Glutamatergic neuron (in vitro differentiated cells): ENCODE results near the gene PDE10A. TPM values are rescaled to one million over a fixed set of nuclear protein-coding genes. Genes with fewer than 3 reads are reported as not detected.

Experiments used
- DNase-seq: peaks from one replicate; pipeline ENCODE4 v3.0.0; 2022
- H3K27ac Mint-ChIP-seq: one replicate; pipeline ENCODE4 v1.8.0; 2020; ENCODE audit warnings: mild to moderate bottlenecking, mixed read lengths, inconsistent platforms; ENCODE audit not compliant: unreplicated experiment
- H3K27me3 Mint-ChIP-seq: one replicate; pipeline ENCODE4 v1.8.0; 2020; ENCODE audit warnings: mild to moderate bottlenecking, moderate library complexity, mixed read lengths, inconsistent platforms; ENCODE audit not compliant: unreplicated experiment
- H3K36me3 Mint-ChIP-seq: one replicate; pipeline ENCODE4 v1.8.0; 2020; ENCODE audit warnings: mild to moderate bottlenecking, mixed read lengths, inconsistent platforms; ENCODE audit not compliant: unreplicated experiment
- H3K4me1 Mint-ChIP-seq: one replicate; pipeline ENCODE4 v1.8.0; 2020; ENCODE audit warnings: mild to moderate bottlenecking, low read depth, mixed read lengths, inconsistent platforms; ENCODE audit not compliant: unreplicated experiment
- H3K4me3 Mint-ChIP-seq: one replicate; pipeline ENCODE4 v1.8.0; 2020; ENCODE audit warnings: mild to moderate bottlenecking, mixed read lengths, inconsistent platforms; ENCODE audit not compliant: unreplicated experiment
- H3K9me3 Mint-ChIP-seq: one replicate; pipeline ENCODE4 v1.8.0; 2020; ENCODE audit warnings: mild to moderate bottlenecking, moderate library complexity, mixed read lengths, inconsistent platforms; ENCODE audit not compliant: unreplicated experiment
- total RNA-seq: library from RNA; stranded (reverse); fragmentation: NEBNext Ultra II Directional; extraction: Animal tissue kit (Norgen Biotek cat#: 25700); gene quantifications from one replicate; pipeline ENCODE4 v1.2.1, GENCODE V29; 2021; ENCODE audit not compliant: unreplicated experiment
- TF ChIP-seq, protein P1 (sequence below): fragments of 200-600 bp; sonication (generic); IDR thresholded peaks from one replicate; pipeline ENCODE4 v1.5.0; 2021; ENCODE audit not compliant: partially characterized antibody, unreplicated experiment

The PDE10A gene
- total RNA-seq, 1 donor from 2014 or later = 24.5 TPM

DNA sequence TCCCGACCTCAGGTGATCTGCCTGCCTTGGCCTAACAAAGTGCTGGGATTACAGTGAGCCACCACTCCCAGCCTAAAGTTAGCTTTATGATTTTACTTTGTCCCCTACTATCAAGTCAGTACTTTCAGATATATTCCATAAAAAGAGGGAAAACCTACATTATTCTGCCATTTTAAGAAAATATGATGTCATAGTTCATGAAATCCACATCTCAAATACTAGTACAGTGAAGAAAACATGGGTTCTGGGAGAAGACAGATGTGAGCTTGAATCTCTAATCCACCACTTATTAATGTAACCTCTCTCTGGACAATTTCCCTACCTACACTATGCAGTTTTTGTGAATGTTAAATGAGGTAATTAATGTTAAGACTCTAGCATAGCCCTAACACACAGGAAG, 74.5 kb downstream of the PDE10A start:
- Mint-ChIP-seq H3K4me1 (no peaks in the 10 kb centered on the region), H3K4me3 (no peak overlapping the region), H3K9me3 (peaks cover 7% of the 10 kb centered on the region), H3K27ac (no peak overlapping the region), H3K27me3 (peaks cover 5% of the 10 kb centered on the region), H3K36me3 (peaks cover 5% of the 10 kb centered on the region)
- TF ChIP-seq, protein P1, sequence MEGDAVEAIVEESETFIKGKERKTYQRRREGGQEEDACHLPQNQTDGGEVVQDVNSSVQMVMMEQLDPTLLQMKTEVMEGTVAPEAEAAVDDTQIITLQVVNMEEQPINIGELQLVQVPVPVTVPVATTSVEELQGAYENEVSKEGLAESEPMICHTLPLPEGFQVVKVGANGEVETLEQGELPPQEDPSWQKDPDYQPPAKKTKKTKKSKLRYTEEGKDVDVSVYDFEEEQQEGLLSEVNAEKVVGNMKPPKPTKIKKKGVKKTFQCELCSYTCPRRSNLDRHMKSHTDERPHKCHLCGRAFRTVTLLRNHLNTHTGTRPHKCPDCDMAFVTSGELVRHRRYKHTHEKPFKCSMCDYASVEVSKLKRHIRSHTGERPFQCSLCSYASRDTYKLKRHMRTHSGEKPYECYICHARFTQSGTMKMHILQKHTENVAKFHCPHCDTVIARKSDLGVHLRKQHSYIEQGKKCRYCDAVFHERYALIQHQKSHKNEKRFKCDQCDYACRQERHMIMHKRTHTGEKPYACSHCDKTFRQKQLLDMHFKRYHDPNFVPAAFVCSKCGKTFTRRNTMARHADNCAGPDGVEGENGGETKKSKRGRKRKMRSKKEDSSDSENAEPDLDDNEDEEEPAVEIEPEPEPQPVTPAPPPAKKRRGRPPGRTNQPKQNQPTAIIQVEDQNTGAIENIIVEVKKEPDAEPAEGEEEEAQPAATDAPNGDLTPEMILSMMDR = no peak
- DNase-seq = no peak

DNA sequence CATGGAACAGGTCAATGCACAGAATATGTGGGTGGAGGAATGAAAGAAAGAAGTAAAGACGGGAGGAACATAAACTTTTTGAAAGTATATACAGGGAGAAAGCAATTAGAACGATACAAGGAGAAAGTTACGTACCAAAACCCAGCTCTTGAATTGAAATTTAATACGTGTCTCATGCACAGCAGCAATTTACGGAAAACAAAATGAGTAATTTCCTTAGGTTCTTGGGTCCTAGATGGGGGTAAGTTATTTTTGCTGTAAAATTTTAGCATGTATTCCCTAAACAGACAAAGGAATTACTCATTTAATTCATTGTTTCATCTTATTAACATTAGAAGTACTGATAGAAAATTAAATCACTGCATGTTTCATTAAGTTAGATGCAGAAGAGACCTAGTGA, 75.8 kb downstream of the PDE10A start:
- Mint-ChIP-seq H3K27ac (no peak overlapping the region), H3K4me3 (no peak overlapping the region), H3K4me1 (no peaks in the 10 kb centered on the region)

DNA sequence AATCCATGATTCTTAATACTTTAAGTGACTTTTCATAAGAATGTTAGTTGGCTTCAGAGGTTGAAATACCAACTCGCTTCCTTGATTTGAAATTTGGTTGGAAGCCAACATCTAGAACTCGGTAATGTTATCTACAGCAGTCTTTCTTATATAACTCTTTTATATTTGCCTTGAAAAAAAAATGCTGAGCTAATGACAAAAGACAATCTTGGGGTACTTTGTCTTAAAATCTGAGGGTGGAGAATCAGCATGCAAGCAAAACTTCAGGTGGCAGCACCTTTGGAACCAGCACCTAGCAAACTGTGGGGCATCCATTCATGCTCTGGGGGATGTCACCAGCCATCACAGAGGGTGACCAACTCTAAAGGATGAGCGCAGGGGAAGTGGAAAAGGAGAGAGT, 76.3 kb downstream of the PDE10A start:
- Mint-ChIP-seq H3K4me3 (no peak overlapping the region), H3K27me3 (peaks cover 5% of the 10 kb centered on the region), H3K27ac (no peak overlapping the region), H3K9me3 (peaks cover 5% of the 10 kb centered on the region), H3K4me1 (no peaks in the 10 kb centered on the region), H3K36me3 (peaks cover 5% of the 10 kb centered on the region)
- DNase-seq = no peak
- TF ChIP-seq, protein P1 = no peak

More for the DNA sequence above, 75.8 kb downstream of the PDE10A start:
- TF ChIP-seq, protein P1 = no peak
- Mint-ChIP-seq H3K27me3 (peaks cover 5% of the 10 kb centered on the region), H3K36me3 (peaks cover 5% of the 10 kb centered on the region), H3K9me3 (peaks cover 5% of the 10 kb centered on the region)
- DNase-seq = no peak

DNA sequence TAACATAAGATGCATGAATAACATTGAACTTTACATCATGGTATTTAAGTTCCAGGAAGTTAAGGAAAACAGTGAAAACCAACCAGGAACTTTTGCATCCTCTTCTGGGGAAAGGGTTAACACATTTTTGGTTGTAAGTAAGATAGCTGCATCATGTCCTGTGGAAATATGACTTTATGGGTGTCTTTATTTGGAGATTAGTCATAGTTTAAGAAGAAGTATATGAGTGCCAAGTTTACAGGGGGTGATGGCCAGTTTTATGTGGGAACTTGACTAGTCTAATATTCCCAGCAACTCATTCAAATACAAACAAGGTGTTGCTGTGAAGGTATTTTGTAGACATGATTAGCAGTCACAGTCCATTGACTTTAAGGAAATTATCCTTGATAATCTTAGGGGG, 78.0 kb downstream of the PDE10A start:
- TF ChIP-seq, protein P1 = no peak
- peaks cover 5% of the 10 kb centered on the region for H3K27me3 Mint-ChIP-seq

DNA sequence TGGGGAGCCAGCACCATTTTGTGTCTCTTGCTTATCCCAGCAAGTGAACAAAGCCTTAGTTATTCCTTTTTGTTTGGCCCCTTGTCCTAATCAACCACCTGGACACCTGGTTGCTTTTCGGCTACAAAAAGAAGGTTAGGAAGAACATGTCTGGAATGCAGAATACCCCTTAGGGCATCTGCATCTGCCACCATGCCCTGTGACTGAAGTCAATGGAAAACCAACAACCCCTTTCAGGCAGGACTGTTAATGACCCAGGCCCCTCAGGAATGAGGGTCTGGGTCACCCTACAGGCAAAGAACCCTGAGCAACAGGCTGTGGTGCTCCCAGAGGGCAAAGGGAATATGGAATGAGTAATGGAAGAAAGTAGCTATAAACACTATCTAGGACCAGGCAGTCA, 78.5 kb downstream of the PDE10A start:
- Mint-ChIP-seq H3K27me3 (peaks cover 5% of the 10 kb centered on the region), H3K4me3 (no peak overlapping the region), H3K36me3 (peaks cover 5% of the 10 kb centered on the region), H3K4me1 (no peaks in the 10 kb centered on the region), H3K9me3 (peaks cover 5% of the 10 kb centered on the region), H3K27ac (no peak overlapping the region)
- TF ChIP-seq, protein P1 = no peak
- DNase-seq = no peak

More for the DNA sequence above, 78.0 kb downstream of the PDE10A start:
- Mint-ChIP-seq H3K36me3 (peaks cover 5% of the 10 kb centered on the region), H3K27ac (no peak overlapping the region), H3K4me3 (no peak overlapping the region), H3K9me3 (peaks cover 5% of the 10 kb centered on the region), H3K4me1 (no peaks in the 10 kb centered on the region)
- DNase-seq = no peak
